Testis (tissue), 2 donors: Measurements from ENCODE around the gene HYDIN.
"Not testable (repeated sequence)": the region's sequence is repeated elsewhere in the genome, so short reads cannot be mapped to it uniquely, and the experiment has no call there.

Source experiments
- CTCF ChIP-seq, 3 experiments: fragments of 450-650 bp in 2 of 3; fragments of 200-600 bp in 1 of 3; sonication (generic) in 1 of 3; IDR thresholded peaks; one replicate each; pipeline ENCODE4 v1.5.1; 2016 to 2019; ENCODE audit warnings: antibody characterized with exemption in 3 of 3, mild to moderate bottlenecking in 2 of 3, moderate library complexity in 1 of 3
- POLR2A ChIP-seq: fragments of 450-650 bp; IDR thresholded peaks from one replicate; pipeline ENCODE4 v1.6.1; 2017; ENCODE audit warnings: antibody characterized with exemption, mild to moderate bottlenecking, moderate library complexity

DNA sequence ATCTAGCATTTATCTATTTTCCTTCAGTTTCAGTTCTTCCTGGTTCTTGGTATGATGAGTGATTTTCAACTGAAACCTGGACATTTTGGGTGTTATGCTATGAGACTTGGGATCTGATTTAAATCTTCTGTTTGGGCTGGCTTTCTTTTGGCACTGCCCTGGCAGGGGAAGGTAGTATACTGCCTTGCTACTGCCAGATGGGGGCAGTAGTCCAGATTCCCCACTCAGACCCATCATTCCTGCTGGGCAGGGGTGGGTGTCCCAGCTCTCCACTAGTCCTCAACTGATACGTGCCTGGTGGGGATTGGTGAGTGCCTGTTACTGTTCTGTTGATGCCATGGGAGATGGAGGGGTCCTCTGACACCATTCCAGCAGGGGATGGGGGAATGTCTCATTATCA lies 342.3 kb downstream of the HYDIN start:
- not testable (repeated sequence) for TF ChIP-seq CTCF (IDR thresholded peaks at IDR 0.05); POLR2A
